Cardiac fibroblast (primary cell): ENCODE results near the gene YTHDC2.

ENCODE experiments used
- DNase-seq, 2 donors: peaks; one replicate each; pipeline versions ENCODE4 v3.0.0 to v3.0.0-alpha.2; 2010; ENCODE audit warnings: low read depth in 2 of 2
- H3K4me3 ChIP-seq, 2 donors: replicated peaks in 1 of 2; 1 replicate in 1 of 2; 2 replicates in 1 of 2; pipeline ENCODE4 v1.5.1; 2011; ENCODE audit warnings: low read depth in 2 of 2, low read length in 2 of 2, mild to moderate bottlenecking in 2 of 2, moderate library complexity in 1 of 2
- TF ChIP-seq, protein P1 (sequence below): IDR thresholded peaks from one replicate; pipeline ENCODE4 v1.5.1; 2011; ENCODE audit warnings: low read depth, mild to moderate bottlenecking, low read length, inconsistent platforms

YTHDC2 gene

DNA sequence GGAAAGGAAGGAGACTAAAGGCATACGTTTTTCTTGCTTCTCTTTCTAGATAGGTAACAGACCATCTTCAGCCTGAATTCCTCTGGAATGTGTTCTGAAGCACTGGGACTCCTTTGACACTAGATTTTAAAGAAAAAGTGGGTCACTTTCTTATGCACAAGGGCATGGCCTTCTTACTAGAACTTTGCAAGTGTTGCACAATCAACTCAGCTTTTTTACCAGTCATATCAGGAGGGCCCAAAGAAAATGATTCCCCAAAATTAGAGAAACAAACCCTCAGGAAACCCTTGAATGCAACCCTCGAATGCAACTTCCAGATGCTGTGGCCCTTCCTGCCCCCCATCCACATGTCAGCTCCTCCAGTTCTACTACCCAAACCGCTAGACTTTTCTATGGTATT lies 93.9 kb downstream of the YTHDC2 start:
- DNase-seq, result no peak
- TF ChIP-seq, protein P1, sequence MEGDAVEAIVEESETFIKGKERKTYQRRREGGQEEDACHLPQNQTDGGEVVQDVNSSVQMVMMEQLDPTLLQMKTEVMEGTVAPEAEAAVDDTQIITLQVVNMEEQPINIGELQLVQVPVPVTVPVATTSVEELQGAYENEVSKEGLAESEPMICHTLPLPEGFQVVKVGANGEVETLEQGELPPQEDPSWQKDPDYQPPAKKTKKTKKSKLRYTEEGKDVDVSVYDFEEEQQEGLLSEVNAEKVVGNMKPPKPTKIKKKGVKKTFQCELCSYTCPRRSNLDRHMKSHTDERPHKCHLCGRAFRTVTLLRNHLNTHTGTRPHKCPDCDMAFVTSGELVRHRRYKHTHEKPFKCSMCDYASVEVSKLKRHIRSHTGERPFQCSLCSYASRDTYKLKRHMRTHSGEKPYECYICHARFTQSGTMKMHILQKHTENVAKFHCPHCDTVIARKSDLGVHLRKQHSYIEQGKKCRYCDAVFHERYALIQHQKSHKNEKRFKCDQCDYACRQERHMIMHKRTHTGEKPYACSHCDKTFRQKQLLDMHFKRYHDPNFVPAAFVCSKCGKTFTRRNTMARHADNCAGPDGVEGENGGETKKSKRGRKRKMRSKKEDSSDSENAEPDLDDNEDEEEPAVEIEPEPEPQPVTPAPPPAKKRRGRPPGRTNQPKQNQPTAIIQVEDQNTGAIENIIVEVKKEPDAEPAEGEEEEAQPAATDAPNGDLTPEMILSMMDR, result no peak
- H3K4me3 ChIP-seq, result no peak overlapping the region

- peak; percentile 30 to 65 for DNase-seq
- TF ChIP-seq, protein P1, result no peak
- no peak overlapping the region for H3K4me3 ChIP-seq
These were observed 94.7 kb downstream of the YTHDC2 start for GRCh38 chr5:113608113-113608596.

GRCh38 chr5:113612060-113612496 lies 98.6 kb downstream of the YTHDC2 start:
- no peak overlapping the region for H3K4me3 ChIP-seq
- TF ChIP-seq, protein P1, result peak; percentile 48
- peak; percentile 54 to 63 for DNase-seq

- DNase-seq, result no peak
- H3K4me3 ChIP-seq, result no peak overlapping the region
- TF ChIP-seq, protein P1, result no peak
These were observed 100.7 kb downstream of the YTHDC2 start for GRCh38 chr5:113614191-113614590.

GRCh38 chr5:113615708-113616107 lies 102.2 kb downstream of the YTHDC2 start:
- peak; percentile 55 to 88 for DNase-seq
- TF ChIP-seq, protein P1, result no peak
- H3K4me3 ChIP-seq, result no peak overlapping the region

GRCh38 chr5:113617191-113617796 lies 103.8 kb downstream of the YTHDC2 start:
- H3K4me3 ChIP-seq, result no peak overlapping the region
- DNase-seq, result no peak
- TF ChIP-seq, protein P1, result no peak

DNA sequence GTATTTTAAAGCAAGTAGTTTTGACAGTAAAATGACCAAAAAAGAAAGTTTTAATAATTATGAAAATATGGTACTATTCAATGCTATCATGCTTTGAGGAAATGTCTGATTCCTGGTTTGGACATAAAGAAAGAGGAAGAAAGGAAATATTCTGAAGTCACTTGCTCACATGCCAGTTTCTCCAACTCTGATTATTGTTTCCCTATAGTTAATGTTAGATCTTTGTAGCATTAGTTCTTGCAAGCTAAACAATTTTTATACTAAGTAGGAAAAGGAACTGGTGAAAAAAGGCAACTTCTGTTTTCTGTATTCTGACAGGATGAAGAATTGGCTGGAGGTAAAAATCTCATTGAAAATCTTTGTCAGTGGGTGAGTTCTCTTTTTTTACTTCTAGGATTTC lies 119.5 kb downstream of the YTHDC2 start:
- TF ChIP-seq, protein P1, result no peak

More for the DNA sequence above, 119.5 kb downstream of the YTHDC2 start:
- no peak overlapping the region for H3K4me3 ChIP-seq
- no peak for DNase-seq
